ENCODE results near the gene SPNS2. TPM values are rescaled to one million over a fixed set of nuclear protein-coding genes. Genes with fewer than 3 reads are reported as not detected.

The SPNS2 gene
- total and polyA plus RNA-seq, 10 of the 15 experiments (the other 5 are each of a cell fraction or from before 2014, with no cell fraction given), result 0.04 to 1.1 (median 0.23) TPM; not detected in 2

DNA sequence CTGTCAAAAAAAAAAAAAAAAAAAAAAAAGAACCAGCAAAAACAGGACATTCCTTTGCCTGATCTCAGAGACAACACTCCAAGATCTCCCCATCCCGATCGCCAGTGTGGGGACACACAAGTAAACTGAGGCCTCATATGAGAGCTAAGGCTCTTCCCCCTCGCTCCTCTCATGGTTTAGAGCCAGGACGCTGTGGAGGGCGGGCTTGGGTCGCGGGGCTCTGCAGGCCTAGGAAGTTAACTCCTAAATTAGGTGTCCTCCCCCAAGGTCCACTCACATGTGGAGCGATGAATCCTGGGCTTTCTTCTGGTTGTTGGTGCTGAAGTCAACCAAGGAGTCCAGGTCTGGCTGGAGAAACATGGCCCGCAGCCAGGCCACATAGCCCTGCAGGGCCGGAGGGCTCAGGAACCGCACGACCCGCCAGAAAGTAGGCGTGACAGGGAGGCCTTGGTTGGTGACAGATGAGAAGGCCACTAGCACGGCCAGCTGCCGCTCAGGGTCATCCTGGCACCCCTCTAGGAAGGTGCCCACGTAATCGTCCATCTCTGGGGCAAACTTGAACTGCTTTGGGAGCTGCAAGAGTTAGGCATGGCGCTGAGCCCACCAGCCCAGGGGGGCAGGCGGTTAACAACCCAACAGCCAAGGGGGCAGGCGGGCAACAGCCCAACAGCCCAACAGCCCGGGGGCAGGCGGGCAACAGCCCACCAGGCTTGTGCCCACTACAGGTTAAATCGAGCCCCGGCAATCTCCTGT is 51.3 kb downstream of the SPNS2 start:
- BruUV-seq (replicated peaks), result no TSS peak
- ChIA-PET SMC1A (ENCODE audit: uncharacterized antibody, unreplicated experiment) (no interaction called here), RAD21 (ENCODE audit: unreplicated experiment) (interaction anchor here (0.6 kb wide), 1 partner anchor 342 kb away, joined by 3 read pairs; no protein-coding TSS in a partner anchor), CTCF (interaction anchor here (0.6 to 1.6 kb wide), 3 partner anchors 13 to 350 kb away, joined by 3 to 4 read pairs (median 3); no protein-coding TSS in a partner anchor), POLR2A (interaction anchor here (0.6 kb wide), 3 partner anchors 64 to 476 kb away, joined by 3 to 7 read pairs (median 3); no protein-coding TSS in a partner anchor)
- in situ Hi-C loops (cut with MboI), result no loop called here
- WGBS (ENCODE audit: insufficient coverage, insufficient replicate concordance, low lambda C conversion rate, missing lambda C conversion rate), result 94% methylated on average over 25 of the region's 25 CpGs
- peaks cover 20% of the 10 kb centered on the region for H3K79me2 ChIP-seq (ENCODE audit: control insufficient read depth, insufficient read depth, low read length)
- no peak overlapping the region for H3K27ac ChIP-seq (ENCODE audit: control insufficient read depth, insufficient read depth)
- no peaks in the 10 kb centered on the region for H3K27me3 ChIP-seq (replicated peaks in 1 of 2; ENCODE audit: control insufficient read depth in 2 of 2, insufficient read depth in 2 of 2, low read length in 1 of 2)
- ATAC-seq (no peak), FAIRE-seq (no peak), DNase-seq (ENCODE audit: low read depth, low spot score) (no peak)
- no peak for TF ChIP-seq NFXL1 (IDR thresholded peaks at IDR 0.05; ENCODE audit: borderline replicate concordance)
- no peak for TF ChIP-seq RAD51 (IDR thresholded peaks at IDR 0.05)
- TF ChIP-seq STAT1 (conservative IDR thresholded peaks at IDR 0.05), result no peak
- no peak for TF ChIP-seq STAT3 (IDR thresholded peaks at IDR 0.05; ENCODE audit: low read depth, low read length)
- TF ChIP-seq, protein P1, sequence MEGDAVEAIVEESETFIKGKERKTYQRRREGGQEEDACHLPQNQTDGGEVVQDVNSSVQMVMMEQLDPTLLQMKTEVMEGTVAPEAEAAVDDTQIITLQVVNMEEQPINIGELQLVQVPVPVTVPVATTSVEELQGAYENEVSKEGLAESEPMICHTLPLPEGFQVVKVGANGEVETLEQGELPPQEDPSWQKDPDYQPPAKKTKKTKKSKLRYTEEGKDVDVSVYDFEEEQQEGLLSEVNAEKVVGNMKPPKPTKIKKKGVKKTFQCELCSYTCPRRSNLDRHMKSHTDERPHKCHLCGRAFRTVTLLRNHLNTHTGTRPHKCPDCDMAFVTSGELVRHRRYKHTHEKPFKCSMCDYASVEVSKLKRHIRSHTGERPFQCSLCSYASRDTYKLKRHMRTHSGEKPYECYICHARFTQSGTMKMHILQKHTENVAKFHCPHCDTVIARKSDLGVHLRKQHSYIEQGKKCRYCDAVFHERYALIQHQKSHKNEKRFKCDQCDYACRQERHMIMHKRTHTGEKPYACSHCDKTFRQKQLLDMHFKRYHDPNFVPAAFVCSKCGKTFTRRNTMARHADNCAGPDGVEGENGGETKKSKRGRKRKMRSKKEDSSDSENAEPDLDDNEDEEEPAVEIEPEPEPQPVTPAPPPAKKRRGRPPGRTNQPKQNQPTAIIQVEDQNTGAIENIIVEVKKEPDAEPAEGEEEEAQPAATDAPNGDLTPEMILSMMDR (IDR thresholded peaks at IDR 0.05 in 2 of 3, conservative IDR thresholded peaks at IDR 0.05 in 1 of 3; ENCODE audit: control insufficient read depth in 2 of 3, extremely low read depth in 1 of 3, insufficient read depth in 1 of 3, low read depth in 3 of 3, low read length in 3 of 3), result no peak
- no peak for TF ChIP-seq MTA3 (IDR thresholded peaks at IDR 0.05; ENCODE audit: borderline replicate concordance, low read length)
- TF ChIP-seq, protein P2, sequence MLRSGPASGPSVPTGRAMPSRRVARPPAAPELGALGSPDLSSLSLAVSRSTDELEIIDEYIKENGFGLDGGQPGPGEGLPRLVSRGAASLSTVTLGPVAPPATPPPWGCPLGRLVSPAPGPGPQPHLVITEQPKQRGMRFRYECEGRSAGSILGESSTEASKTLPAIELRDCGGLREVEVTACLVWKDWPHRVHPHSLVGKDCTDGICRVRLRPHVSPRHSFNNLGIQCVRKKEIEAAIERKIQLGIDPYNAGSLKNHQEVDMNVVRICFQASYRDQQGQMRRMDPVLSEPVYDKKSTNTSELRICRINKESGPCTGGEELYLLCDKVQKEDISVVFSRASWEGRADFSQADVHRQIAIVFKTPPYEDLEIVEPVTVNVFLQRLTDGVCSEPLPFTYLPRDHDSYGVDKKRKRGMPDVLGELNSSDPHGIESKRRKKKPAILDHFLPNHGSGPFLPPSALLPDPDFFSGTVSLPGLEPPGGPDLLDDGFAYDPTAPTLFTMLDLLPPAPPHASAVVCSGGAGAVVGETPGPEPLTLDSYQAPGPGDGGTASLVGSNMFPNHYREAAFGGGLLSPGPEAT (IDR thresholded peaks at IDR 0.05; ENCODE audit: low read depth), result no peak
- no peak for TF ChIP-seq ASH2L (IDR thresholded peaks at IDR 0.05; ENCODE audit: borderline replicate concordance, low read depth)
- TF ChIP-seq ATF7 (IDR thresholded peaks at IDR 0.05; ENCODE audit: low read depth), result no peak
- TF ChIP-seq, protein P3, sequence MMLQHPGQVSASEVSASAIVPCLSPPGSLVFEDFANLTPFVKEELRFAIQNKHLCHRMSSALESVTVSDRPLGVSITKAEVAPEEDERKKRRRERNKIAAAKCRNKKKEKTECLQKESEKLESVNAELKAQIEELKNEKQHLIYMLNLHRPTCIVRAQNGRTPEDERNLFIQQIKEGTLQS (IDR thresholded peaks at IDR 0.05; ENCODE audit: borderline replicate concordance, extremely low read depth, low read depth, low read length), result no peak
- no peak for TF ChIP-seq RCOR1 (conservative IDR thresholded peaks at IDR 0.05; ENCODE audit: low read depth, low read length)
- TF ChIP-seq NR2C2 (IDR thresholded peaks at IDR 0.05; ENCODE audit: borderline replicate concordance, control insufficient read depth, insufficient read length, low read depth), result no peak
- TF ChIP-seq POLR2A (IDR thresholded peaks at IDR 0.05; ENCODE audit: low read depth, low read length), result no peak
- TF ChIP-seq FOXK2 (IDR thresholded peaks at IDR 0.05), result no peak
- TF ChIP-seq CHD1 (IDR thresholded peaks at IDR 0.05; ENCODE audit: low read depth, low read length), result no peak
- no peak for TF ChIP-seq FOS (IDR thresholded peaks at IDR 0.05; ENCODE audit: borderline replicate concordance, extremely low read depth, insufficient read length)
- TF ChIP-seq GATAD2B (conservative IDR thresholded peaks at IDR 0.05; ENCODE audit: low read depth), result no peak
- no peak for TF ChIP-seq SRF (IDR thresholded peaks at IDR 0.05; ENCODE audit: low read depth in 2 of 2, low read length in 2 of 2)
- TF ChIP-seq, protein P4, sequence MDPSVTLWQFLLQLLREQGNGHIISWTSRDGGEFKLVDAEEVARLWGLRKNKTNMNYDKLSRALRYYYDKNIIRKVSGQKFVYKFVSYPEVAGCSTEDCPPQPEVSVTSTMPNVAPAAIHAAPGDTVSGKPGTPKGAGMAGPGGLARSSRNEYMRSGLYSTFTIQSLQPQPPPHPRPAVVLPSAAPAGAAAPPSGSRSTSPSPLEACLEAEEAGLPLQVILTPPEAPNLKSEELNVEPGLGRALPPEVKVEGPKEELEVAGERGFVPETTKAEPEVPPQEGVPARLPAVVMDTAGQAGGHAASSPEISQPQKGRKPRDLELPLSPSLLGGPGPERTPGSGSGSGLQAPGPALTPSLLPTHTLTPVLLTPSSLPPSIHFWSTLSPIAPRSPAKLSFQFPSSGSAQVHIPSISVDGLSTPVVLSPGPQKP (IDR thresholded peaks at IDR 0.05; ENCODE audit: low read depth, low read length), result no peak
- TF ChIP-seq ZSCAN29 (IDR thresholded peaks at IDR 0.05), result no peak
- no peaks in the 10 kb centered on the region for H3K9me3 ChIP-seq (replicated peaks; ENCODE audit: control insufficient read depth, insufficient read depth, low read length)
- no peak overlapping the region for H2AFZ ChIP-seq (ENCODE audit: control insufficient read depth, low read depth, low read length)
- intact Hi-C loops (cut with micrococcal nuclease; ENCODE audit: unreplicated experiment), result no loop called here
- H3K4me3 ChIP-seq, result no peak overlapping the region
- peaks cover 8% of the 10 kb centered on the region; the same call in 1 of the 2 replicates for H3K4me1 ChIP-seq (ENCODE audit: control insufficient read depth, insufficient read depth, low read length)
- H4K20me1 ChIP-seq (ENCODE audit: control insufficient read depth, insufficient read depth), result no peaks in the 10 kb centered on the region; the same call in none of the 2 replicates
- no peak overlapping the region for H3K4me2 ChIP-seq (ENCODE audit: control insufficient read depth, insufficient read depth)
- H3K36me3 ChIP-seq (ENCODE audit: control insufficient read depth in 2 of 2, insufficient read depth in 2 of 2, low read length in 1 of 2), result peaks cover 36 to 42% of the 10 kb centered on the region in 2 experiments
- no peak overlapping the region for H3K9ac ChIP-seq (ENCODE audit: control insufficient read depth, insufficient read depth, low read length)
